ENCODE data around the gene DUOX1.

The DUOX1 gene

DNA sequence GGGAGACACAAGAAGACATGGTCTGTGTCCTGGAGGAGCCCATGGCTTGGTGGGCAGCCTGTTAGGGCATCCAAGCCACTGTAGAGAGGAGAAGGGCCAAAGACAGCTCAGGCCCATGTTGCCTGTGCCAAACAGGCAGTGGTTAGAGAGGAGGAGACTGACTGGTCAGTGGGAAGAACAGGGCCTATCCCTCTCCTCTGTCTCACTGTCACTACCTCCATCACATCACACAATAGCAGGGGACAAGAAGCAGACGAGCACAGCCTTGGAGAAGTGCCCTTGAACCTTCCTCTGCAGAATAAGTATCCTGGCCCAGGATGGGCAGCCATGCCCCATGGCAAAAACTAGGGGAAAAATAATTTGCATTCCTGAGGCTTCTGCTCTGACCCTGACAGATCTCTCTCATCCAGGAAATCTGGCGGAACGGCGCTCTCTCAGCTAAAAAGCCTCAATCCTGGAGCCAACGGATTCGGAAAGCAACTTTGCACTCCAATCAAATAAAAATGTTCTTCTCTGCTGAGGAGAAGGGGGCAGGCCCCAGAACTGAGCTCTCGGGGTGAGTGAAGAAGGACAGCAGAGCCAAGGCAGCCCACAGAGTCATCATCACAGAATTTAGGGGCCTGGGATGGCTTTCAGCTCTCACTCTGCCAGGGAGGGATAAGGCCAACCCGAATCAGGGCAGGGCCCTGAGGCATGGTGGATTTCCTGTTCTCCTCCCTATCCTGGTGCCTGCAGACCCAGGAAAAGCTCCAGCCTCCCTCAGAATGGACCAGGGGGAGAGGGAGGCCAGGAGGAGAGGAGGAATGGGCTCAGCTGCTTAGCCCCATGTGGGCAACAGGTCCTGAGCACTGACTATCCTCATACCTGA is 56.3 kb downstream of the DUOX1 start:
- DNase-seq (ENCODE audit: extremely low read depth in 1 of 2, low read depth in 1 of 2), result no peak

DNA sequence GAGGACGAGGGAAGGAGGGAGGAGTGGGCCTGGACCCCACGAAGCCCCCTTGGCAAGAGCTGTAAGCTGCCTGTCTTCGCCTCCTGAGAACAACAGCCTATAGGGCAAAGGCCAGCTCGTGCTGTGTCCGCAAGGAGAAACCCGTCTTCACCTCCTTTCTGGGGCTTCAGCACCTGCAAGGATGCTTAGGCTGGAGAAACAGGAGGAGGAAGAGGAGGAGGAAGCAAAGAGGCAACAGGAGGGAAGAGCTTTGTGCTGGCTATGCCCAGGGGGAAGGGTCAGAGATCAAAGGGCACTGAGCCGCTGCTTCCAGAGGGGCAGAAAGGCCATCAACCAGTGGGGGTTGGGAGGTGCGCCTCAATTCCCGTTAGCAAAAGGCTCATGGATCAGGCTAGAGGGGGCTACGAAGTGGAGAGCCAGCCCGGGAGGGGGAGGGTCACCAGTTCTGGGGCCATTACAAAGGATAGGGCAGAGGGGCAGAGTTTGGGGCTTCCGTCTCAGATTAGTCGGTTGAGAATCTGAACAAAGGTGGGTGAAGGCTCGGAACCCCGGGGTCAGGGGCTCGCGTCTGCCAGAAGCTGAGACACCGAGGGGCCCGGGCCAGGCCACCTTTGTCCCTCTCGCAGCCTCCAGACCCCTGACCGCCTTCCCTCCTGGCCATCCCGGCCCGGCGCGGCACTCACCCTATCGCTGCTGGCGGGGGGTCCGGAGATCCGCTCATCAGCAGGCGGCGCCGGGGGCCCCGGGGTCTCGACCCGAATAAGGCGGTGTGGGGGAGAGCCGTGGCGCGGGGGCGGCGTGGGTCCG is 57.2 kb downstream of the DUOX1 start:
- DNase-seq (ENCODE audit: extremely low read depth in 1 of 2, low read depth in 1 of 2), result no peak

DNA sequence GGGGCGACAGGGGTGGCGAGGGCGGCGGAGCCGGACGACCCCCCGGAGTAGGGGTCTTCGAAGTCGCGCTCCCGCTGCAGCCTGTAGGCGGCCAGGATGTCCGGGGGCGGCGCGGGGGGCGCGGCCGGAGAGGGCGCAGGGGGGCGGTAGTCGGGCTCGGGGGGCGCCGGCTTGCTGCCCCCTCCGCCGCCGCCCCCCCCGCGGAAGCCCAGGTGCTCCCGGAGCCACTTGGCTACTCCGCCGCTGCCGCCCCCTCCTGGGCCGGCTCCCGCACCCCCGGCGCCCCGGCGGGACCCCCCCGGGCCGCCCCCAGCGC is 57.7 kb downstream of the DUOX1 start:
- DNase-seq (ENCODE audit: extremely low read depth in 1 of 2, low read depth in 1 of 2), result no peak

DNA sequence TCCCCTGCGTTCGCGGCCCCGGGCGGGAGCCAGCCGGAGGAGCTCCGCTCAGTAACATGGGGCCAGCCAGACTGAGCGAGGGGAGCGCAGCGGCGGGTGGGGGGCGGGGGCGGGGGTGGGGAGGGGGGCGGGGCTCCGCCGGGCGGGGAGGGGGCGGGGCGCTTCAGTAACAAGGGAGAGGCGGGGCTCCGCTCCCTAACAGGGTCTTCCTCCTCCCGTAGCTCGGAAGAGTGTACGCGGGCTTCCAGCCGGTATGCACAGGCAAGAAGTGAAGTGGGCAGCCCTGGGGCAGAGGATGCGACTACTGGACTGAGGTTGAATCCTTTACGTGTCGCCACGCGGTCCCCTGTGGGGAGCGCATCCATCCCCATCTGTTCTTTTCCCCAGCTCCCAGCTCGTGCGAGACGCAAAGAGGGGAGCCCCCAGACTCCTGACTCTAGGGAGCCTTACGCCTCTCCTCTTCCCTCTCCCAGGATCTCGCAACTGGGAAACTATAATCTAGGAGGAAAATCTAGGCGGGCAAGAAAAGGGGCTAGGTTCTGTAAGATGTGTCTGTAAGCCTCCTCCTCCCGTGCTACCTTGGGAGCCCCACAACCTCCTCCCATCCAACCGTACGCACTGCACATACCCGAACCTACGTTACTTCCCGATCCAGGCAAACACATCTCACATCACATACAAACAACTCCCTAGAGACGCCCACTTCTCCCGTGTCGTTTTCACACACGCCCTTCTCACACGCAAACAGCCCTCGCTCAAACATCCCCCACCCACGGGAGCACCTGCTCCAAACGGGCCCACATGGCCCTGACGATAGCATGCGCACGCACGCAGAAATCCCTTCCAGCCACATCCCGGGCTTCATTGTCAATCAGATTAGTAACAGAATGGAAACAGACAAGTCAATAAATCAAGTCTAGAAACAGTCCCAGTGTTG is 58.4 kb downstream of the DUOX1 start, which contains the start of gene SHF:
Gene SHF, minus strand, starts transcription at position 73 of the 937 bp plus-strand sequence. Its CDS starts 15 bp downstream, at position 58.
- peak in 1 of 2 donors; percentile 40 for DNase-seq (ENCODE audit: extremely low read depth in 1 of 2, low read depth in 1 of 2)

DNA sequence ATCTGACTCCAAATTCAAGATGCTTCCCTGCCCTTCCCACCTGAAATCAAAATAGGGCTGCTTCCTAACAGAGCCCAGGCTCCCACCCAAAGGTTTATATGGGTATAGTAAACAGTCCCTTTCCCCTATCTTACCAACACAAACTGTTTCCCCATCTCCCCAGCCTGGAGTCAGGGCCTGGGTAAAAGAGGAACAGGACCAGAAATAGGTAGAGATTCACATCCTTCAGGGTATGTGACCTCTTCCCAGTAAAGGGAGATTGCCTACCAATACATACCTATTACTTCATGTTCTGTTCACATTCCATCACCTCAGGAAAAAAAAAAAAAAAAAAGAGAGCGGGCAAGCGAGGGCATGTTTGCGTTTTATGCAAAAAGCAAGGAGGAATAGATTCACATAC is 67.7 kb downstream of the DUOX1 start:
- no peak for DNase-seq (ENCODE audit: extremely low read depth in 1 of 2, low read depth in 1 of 2)

DNA sequence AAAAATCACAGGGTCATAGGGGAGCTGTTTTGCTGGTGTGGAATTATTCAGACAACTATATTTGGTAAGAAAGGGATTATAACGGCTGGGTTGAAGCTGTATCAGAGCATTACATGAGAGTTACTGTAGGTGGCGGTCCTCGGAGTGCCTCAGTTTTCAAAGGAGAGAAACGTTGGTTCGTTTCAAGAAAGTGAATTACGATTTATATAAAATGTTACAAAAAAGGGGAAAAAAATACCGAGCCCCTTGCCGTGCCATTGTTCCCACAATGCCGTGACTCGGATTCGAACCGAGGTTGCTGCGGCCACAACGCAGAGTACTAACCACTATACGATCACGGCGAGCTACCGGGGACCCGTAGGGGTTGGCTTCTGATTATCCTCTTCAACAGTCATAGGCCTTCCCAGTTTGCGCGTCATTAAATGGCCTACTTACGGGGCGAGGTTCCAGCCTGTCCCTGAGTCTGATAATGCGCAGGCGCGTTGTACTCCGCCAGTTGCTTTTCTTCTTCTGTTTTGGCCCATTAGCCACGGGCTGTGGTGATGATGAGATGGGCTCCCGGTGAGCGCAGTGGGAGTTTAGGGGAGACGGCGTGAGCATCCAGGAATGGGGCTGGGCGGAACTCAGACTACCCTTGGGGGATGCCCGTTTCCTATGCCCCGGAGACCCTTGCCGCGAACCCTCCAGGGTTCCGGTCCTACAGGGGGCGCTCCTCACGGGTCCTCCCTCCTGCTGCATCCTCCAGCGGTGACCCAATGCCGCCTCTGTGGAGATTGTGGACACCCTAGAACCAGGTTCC is 68.7 kb downstream of the DUOX1 start:
- DNase-seq (ENCODE audit: extremely low read depth in 1 of 2, low read depth in 1 of 2), result peak; percentile 79 to 82

DNA sequence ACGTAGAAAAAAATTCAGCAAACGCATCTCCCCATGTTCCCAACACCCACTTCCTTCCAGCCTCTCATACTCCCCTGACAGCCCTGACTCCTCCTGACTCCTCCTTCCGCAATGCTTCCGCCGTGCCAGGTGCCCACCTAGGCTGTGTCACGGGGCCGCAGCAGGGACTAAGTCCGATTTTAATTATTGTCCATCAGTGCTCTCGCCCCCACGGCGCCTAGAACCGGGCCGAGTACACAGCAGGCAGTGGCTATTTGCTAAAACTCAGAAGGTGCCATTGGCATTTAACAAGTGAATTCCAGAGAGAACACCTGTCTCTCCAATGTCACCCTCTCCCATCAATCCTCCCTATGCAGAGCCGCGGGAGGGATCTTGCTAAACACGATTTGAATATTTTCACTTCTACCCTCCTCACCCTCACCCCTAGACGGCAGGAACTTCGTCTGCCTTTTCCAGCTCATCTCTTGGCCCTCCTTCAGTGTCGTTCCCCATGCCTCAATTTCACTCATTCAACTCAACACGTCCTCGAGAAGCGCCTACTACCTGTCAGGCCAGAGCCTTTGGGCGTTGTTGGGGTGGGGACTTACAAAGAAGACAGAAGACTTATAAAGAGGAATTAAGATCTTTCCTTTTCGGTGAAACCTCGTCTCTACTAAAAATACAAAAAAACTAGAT is 69.5 kb downstream of the DUOX1 start:
- no peak for DNase-seq (ENCODE audit: extremely low read depth in 1 of 2, low read depth in 1 of 2)

DNA sequence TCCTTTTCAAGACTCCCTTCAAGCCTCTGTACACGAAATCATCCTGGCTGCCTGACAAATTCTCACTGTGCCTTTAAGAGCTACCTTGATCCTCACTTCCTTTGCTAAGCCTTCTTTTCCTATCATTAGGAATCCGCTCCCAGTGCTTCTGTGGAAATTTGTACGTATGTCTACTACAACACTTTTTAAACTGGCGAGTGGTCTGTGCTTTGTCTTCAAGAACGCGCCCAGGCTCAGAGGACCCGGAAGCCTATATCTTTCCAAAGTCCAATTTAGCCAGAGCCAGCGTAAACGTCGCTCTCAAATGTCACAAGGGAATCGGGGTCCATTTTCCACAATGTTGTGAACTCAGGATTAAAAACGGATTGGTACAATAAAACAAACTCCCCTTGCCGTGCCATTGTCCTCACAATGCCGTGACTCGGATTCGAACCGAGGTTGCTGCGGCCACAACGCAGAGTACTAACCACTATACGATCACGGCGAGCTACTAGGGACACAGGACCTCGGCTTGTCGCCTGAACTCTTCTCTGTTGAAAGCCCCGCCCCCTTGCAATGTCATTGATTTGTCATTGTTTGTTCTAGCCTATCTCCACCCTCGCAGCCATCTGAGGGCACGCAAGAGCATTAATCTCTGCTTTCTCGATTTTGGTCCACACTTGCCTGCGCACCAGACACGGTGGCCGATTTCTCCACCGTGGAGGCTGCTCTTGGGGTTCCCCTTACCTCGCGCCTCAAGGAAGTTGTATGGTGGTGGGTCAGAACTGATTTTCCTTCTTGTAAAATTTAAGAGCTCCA is 70.4 kb downstream of the DUOX1 start:
- peak; percentile 89 to 93 for DNase-seq (ENCODE audit: extremely low read depth in 1 of 2, low read depth in 1 of 2)

DNA sequence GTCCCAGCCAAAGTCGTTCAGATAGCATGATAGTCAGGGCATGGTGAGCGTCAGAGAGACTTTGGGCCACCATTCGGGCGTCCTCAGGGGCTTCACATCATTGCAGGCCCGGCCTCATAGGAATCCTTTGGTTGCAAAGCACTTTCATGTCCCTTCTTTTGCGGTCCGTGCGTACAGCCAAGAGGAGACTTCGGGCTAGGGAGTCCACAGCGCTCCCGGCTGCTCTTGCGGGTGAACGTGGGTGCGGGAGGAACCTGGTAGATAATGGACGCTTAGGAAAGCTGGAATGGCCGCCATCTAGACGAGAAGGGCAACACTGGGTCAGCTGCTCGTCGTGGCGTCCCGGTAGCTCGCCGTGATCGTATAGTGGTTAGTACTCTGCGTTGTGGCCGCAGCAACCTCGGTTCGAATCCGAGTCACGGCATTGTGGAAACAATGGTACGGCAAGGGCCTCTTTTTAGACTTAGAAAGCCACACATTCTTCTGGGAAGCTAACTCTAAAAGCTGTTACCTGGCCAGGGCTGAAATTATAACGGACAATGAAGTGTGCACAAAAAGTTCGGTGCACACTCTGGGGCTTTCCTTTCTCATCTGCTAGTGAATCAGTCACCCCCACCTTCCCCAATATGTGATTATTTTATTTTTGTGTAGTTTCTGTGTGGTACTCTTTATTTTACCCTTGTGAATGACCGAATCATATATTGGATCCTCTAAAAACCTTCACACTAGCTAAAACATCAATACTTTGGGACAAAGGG is 71.2 kb downstream of the DUOX1 start:
- peak in 1 of 2 donors; percentile 43 for DNase-seq (ENCODE audit: extremely low read depth in 1 of 2, low read depth in 1 of 2)

DNA sequence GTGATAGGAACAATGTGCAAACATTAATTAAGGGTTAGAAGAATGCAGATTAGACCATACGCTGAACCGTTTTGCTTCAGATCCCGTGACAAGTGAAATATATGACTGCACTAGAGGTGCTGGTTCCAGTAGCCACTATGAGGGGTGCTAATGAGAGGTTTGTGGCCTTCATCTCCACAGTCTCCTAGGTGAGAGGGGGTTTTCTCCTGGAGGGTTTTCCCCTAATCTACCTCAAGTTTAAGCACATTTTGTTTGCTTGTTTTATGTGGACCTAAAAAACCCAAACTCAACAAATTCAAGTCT is 71.7 kb downstream of the DUOX1 start:
- no peak for DNase-seq (ENCODE audit: extremely low read depth in 1 of 2, low read depth in 1 of 2)

DNA sequence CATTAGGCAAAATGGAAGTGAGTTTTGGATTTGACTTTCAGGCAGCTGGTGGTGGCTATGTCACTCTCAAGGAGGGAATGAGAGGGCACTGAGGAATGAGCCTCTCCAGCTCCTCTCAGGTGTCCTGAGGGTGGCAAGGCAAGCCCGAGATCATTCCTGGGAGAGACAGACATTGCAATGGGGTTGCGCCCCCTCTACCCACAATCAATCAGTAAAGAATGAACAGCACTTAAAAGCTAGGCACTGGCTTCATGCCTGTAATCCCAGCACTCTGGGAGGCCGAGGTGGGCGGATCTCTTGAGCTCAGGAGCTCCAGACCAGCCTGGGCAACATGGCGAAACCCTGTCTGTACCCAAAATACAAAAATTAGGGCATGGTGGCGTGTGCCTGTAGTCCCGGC is 72.1 kb downstream of the DUOX1 start:
- no peak for DNase-seq (ENCODE audit: extremely low read depth in 1 of 2, low read depth in 1 of 2)

DNA sequence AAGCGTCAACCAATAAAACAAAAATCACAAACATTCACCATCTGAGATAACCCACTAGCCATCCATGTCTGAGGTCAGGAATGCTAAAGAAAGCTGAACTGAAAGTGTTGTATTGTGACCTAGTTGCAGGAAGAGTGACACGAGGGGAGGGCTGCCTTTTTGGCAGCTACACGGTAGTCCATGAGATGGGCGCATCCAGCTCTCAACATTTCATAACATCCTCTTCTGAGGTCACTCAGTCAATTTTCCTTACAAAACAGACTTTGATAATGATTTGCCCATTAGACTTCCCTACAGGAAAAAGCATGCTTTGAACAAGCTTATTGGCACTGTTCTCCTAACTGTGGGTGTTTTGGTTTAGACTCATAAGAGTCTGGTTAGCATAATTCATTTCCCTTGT is 73.4 kb downstream of the DUOX1 start:
- no peak for DNase-seq (ENCODE audit: extremely low read depth in 1 of 2, low read depth in 1 of 2)

DNA sequence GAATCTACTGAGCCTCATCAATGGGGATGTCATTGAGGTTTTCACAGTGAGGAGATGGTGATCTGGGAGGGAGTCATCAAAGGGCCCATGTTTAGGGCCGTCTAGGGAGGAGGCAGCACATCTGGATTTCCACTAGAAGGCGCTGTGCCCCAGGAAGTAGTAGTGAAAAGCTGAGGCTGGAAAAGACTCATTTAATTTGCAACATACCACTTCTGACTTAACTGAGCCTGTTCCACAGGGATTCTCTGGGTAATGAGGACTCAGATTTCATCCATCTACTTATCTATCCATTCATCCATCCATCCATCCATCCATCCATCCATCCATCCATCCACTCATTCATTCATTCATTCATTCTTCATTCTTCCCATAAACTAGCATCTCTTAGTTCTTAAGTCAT is 75.4 kb downstream of the DUOX1 start:
- DNase-seq (ENCODE audit: extremely low read depth in 1 of 2, low read depth in 1 of 2), result peak in 1 of 2 donors; percentile 25

DNA sequence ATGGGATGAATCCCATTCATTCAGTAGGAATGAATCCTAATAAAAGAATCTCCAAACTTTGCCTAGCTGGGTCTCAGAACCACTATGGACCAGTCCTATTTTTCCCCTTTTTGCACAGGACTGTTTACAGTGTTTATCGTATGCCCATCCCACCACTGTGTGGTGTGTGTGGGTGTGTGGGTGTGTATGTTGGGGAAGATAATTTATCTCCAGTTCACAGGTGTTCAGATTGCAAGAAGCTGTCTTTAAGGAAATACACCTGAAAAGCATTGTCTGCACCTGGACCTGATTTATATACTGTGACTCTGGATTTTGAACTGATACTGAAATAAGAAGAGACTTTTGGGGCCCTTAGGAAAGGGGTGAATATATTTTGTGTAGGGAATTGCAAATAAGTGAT is 82.7 kb downstream of the DUOX1 start:
- DNase-seq (ENCODE audit: extremely low read depth in 1 of 2, low read depth in 1 of 2), result no peak

Data from activated CD8-positive, alpha-beta memory T cell treated with anti-CD3 and anti-CD28 coated beads for 1 hour (primary cell).